ENCODE results near the gene PDCD1LG2. TPM values are rescaled to one million over a fixed set of nuclear protein-coding genes. Genes with fewer than 3 reads are reported as not detected.

PDCD1LG2 gene
- total RNA-seq, 2 donors from 2014 or later, result 2.2 to 2.9 TPM

- H3K36me3 ChIP-seq, result no peaks in the 10 kb centered on the region
- no peaks in the 10 kb centered on the region for H3K27me3 ChIP-seq
- TF ChIP-seq, protein P1, sequence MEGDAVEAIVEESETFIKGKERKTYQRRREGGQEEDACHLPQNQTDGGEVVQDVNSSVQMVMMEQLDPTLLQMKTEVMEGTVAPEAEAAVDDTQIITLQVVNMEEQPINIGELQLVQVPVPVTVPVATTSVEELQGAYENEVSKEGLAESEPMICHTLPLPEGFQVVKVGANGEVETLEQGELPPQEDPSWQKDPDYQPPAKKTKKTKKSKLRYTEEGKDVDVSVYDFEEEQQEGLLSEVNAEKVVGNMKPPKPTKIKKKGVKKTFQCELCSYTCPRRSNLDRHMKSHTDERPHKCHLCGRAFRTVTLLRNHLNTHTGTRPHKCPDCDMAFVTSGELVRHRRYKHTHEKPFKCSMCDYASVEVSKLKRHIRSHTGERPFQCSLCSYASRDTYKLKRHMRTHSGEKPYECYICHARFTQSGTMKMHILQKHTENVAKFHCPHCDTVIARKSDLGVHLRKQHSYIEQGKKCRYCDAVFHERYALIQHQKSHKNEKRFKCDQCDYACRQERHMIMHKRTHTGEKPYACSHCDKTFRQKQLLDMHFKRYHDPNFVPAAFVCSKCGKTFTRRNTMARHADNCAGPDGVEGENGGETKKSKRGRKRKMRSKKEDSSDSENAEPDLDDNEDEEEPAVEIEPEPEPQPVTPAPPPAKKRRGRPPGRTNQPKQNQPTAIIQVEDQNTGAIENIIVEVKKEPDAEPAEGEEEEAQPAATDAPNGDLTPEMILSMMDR (IDR thresholded peaks at IDR 0.05), result no peak
- no peaks in the 10 kb centered on the region for H3K4me1 ChIP-seq
- H3K4me3 ChIP-seq, result no peak overlapping the region
- H3K27ac ChIP-seq, result no peak overlapping the region
- H3K9me3 ChIP-seq, result no peaks in the 10 kb centered on the region
- DNase-seq (ENCODE audit: low spot score), result no peak
These were observed 58.5 kb downstream of the PDCD1LG2 start for GRCh38 chr9:5568868-5569267.

- no peaks in the 10 kb centered on the region for H3K9me3 ChIP-seq
- H3K27ac ChIP-seq, result no peak overlapping the region
- no peaks in the 10 kb centered on the region for H3K36me3 ChIP-seq
- TF ChIP-seq, protein P1 (IDR thresholded peaks at IDR 0.05), result no peak
- no peak overlapping the region for H3K4me3 ChIP-seq
- no peak for DNase-seq (ENCODE audit: low spot score)
- H3K4me1 ChIP-seq, result no peaks in the 10 kb centered on the region
- H3K27me3 ChIP-seq, result no peaks in the 10 kb centered on the region
These were observed 59.1 kb downstream of the PDCD1LG2 start for GRCh38 chr9:5569409-5569808.

GRCh38 chr9:5569891-5570290 lies 59.6 kb downstream of the PDCD1LG2 start:
- no peak overlapping the region for H3K27ac ChIP-seq
- no peak overlapping the region for H3K4me3 ChIP-seq
- no peaks in the 10 kb centered on the region for H3K27me3 ChIP-seq
- no peak for DNase-seq (ENCODE audit: low spot score)
- H3K9me3 ChIP-seq, result no peaks in the 10 kb centered on the region
- TF ChIP-seq, protein P1 (IDR thresholded peaks at IDR 0.05), result no peak
- no peaks in the 10 kb centered on the region for H3K4me1 ChIP-seq
- H3K36me3 ChIP-seq, result no peaks in the 10 kb centered on the region

- H3K27me3 ChIP-seq, result no peaks in the 10 kb centered on the region
- H3K4me3 ChIP-seq, result no peak overlapping the region
- TF ChIP-seq, protein P1 (IDR thresholded peaks at IDR 0.05), result no peak
- H3K4me1 ChIP-seq, result no peaks in the 10 kb centered on the region
- no peaks in the 10 kb centered on the region for H3K36me3 ChIP-seq
- H3K9me3 ChIP-seq, result no peaks in the 10 kb centered on the region
- DNase-seq (ENCODE audit: low spot score), result no peak
- H3K27ac ChIP-seq, result no peak overlapping the region
These were observed 61.4 kb downstream of the PDCD1LG2 start for GRCh38 chr9:5571629-5572232.

DNA sequence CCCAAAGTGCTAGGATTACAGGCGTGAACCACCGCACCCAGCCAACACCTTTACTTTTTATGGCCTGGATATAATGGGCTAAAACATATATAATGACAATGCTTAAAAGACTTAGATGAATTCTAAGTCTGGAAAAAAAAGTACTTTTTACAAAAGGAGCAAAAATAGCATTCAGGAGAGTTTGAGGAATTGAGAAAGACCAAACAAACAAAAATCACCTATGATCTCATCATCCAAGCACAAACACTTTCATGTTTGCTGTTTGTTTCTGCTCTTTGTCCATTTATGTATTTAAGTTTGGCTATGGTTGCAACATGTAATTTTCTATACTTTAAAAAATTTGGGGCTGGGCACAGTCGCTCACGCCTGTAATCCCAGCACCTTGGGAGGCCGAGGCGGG lies 63.8 kb downstream of the PDCD1LG2 start:
- peaks cover 0 to 18% of the 10 kb centered on the region in 2 donors for H3K4me1 ChIP-seq
- TF ChIP-seq, protein P1 (IDR thresholded peaks at IDR 0.05), result no peak
- H3K36me3 ChIP-seq, result no peaks in the 10 kb centered on the region
- no peak overlapping the region for H3K4me3 ChIP-seq
- no peak for DNase-seq (ENCODE audit: low spot score)
- H3K27ac ChIP-seq, result no peak overlapping the region
- no peaks in the 10 kb centered on the region for H3K27me3 ChIP-seq
- no peaks in the 10 kb centered on the region for H3K9me3 ChIP-seq

- TF ChIP-seq, protein P1 (IDR thresholded peaks at IDR 0.05), result no peak
- no peak for DNase-seq (ENCODE audit: low spot score)
- H3K36me3 ChIP-seq, result no peaks in the 10 kb centered on the region
- no peak overlapping the region for H3K27ac ChIP-seq
- H3K4me1 ChIP-seq, result peaks cover 0 to 18% of the 10 kb centered on the region in 2 donors
- H3K27me3 ChIP-seq, result no peaks in the 10 kb centered on the region
- no peaks in the 10 kb centered on the region for H3K9me3 ChIP-seq
- no peak overlapping the region for H3K4me3 ChIP-seq
These were observed 64.7 kb downstream of the PDCD1LG2 start for GRCh38 chr9:5575000-5575399.
